ENCODE measurements around the gene C19orf81. TPM values are rescaled to one million over a fixed set of nuclear protein-coding genes. Genes with fewer than 3 reads are reported as not detected.

C19orf81 gene
- total and polyA plus RNA-seq, 10 donors = not detected

- H3K4me3 ChIP-seq = no peak overlapping the region
- H3K9me3 ChIP-seq = peaks cover 0 to 12% (median 0%) of the 10 kb centered on the region in 8 donors
- intact Hi-C loops (cut with DNase I; ENCODE audit: low total_unique reads) = no loop called here
- no peak overlapping the region for H3K27ac ChIP-seq
- peaks cover 4 to 97% (median 57%) of the 10 kb centered on the region in 7 donors for H3K27me3 ChIP-seq (replicated peaks in 1 of 7)
- peaks cover 0 to 35% (median 16%) of the 10 kb centered on the region in 6 donors for H3K4me1 ChIP-seq
- TF ChIP-seq POLR2AphosphoS5 (IDR thresholded peaks at IDR 0.05) (no peak), POLR2A (IDR thresholded peaks at IDR 0.05) (no peak)
- TF ChIP-seq, protein P1, sequence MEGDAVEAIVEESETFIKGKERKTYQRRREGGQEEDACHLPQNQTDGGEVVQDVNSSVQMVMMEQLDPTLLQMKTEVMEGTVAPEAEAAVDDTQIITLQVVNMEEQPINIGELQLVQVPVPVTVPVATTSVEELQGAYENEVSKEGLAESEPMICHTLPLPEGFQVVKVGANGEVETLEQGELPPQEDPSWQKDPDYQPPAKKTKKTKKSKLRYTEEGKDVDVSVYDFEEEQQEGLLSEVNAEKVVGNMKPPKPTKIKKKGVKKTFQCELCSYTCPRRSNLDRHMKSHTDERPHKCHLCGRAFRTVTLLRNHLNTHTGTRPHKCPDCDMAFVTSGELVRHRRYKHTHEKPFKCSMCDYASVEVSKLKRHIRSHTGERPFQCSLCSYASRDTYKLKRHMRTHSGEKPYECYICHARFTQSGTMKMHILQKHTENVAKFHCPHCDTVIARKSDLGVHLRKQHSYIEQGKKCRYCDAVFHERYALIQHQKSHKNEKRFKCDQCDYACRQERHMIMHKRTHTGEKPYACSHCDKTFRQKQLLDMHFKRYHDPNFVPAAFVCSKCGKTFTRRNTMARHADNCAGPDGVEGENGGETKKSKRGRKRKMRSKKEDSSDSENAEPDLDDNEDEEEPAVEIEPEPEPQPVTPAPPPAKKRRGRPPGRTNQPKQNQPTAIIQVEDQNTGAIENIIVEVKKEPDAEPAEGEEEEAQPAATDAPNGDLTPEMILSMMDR (IDR thresholded peaks at IDR 0.05 in 8 of 11, conservative IDR thresholded peaks at IDR 0.05 in 3 of 11) = no peak
- no peaks in the 10 kb centered on the region for H3K36me3 ChIP-seq
- DNase-seq = no peak
- WGBS, 5 donors = 82 to 92% (median 84%) methylated on average over 1 of the region's 1 CpG
These were observed 14.2 kb downstream of the C19orf81 start for GRCh38 chr19:50663482-50663790.

DNA sequence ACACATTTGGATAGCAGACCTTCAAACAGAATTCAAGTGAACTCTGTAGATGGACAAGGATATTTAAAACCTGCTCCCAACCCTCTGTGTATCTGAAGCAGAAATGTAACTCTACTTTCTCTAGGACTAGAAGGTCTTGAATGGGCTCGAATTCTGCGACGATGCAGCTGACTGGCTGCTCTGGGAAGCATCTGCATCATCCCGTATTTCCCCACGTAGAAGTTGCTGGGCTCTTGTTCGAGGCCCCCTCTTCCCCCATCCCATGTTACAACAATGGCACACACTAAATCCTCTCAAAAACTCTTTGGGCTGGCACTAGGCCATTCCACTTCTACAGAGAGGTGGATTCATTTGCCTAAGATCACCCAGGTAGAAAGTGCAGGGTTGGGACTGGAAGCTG lies 15.0 kb downstream of the C19orf81 start:
- TF ChIP-seq POLR2AphosphoS5 (IDR thresholded peaks at IDR 0.05) = no peak
- TF ChIP-seq, protein P1 (IDR thresholded peaks at IDR 0.05 in 8 of 11, conservative IDR thresholded peaks at IDR 0.05 in 3 of 11) = no peak
- no peak for DNase-seq
- Histone ChIP-seq H3K27ac (no peak overlapping the region), H3K4me3 (no peak overlapping the region), H3K4me1 (peaks cover 0 to 27% (median 9%) of the 10 kb centered on the region in 6 donors), H3K9me3 (peaks cover 0 to 5% (median 0%) of the 10 kb centered on the region in 8 donors), H3K27me3 (replicated peaks in 1 of 7) (peaks cover 4 to 97% (median 58%) of the 10 kb centered on the region in 7 donors), H3K36me3 (no peaks in the 10 kb centered on the region)
- 81 to 90% (median 86%) methylated on average over 6 of the region's 6 CpGs for WGBS, 5 donors
- intact Hi-C loops (cut with DNase I; ENCODE audit: low total_unique reads) = no loop called here

DNA sequence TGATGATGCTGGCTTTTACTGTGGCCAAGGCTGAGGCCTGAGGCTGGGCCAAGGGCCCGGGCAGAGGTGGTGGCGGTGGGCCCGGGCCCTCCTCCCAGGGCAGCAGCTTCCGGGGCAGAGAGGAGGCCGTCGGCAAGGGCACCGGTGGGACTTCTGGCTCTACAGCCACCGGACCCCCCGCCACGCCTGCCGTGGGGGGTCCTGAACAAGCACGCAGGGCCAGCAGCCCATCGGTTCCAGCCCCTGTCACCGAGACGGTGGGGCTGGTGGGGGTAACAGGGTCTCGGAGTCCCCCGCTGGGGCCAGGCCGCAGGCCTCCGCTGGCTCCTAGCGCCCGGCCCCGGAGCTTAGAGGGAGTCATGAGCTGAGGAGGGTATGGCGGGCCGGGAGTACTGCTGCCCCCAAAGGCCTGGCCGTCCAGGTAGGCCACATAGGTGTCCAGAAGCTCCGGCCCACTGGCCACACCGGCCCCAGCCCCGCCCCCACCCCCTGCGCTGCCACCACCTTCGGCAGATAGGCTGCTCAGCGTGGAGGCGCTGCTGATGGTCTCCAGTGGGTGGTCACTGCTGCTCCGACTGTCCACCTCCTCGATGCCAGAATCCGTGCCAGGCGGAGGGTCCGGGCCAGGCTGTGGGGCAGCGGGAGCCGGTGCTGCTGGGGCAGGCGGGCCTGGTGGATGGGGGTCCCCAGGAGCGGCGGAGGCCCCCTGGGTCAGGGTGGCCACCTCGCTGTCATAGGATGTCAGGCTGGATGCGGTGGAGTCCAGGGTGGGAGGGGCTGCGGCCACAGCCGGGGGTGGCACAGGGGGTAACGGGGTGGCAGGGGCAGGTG lies 17.3 kb downstream of the C19orf81 start:
- Histone ChIP-seq H3K36me3 (no peaks in the 10 kb centered on the region), H3K27me3 (replicated peaks in 1 of 7) (peaks cover 4 to 97% (median 47%) of the 10 kb centered on the region in 7 donors)

More for the DNA sequence above, 17.3 kb downstream of the C19orf81 start:
- H3K9me3 ChIP-seq = peaks cover 0 to 5% (median 0%) of the 10 kb centered on the region in 8 donors
- H3K4me1 ChIP-seq = peaks cover 0 to 24% (median 7%) of the 10 kb centered on the region in 6 donors
- no peak overlapping the region for H3K27ac ChIP-seq
- intact Hi-C loops (cut with DNase I; ENCODE audit: low total_unique reads) = no loop called here
- no peak for DNase-seq
- no peak for TF ChIP-seq POLR2AphosphoS5 (IDR thresholded peaks at IDR 0.05)
- TF ChIP-seq, protein P1 (IDR thresholded peaks at IDR 0.05 in 8 of 11, conservative IDR thresholded peaks at IDR 0.05 in 3 of 11) = no peak
- H3K4me3 ChIP-seq = peak overlapping the region in 1 of 8 donors; percentile 21
- 19 to 29% (median 23%) methylated on average over 12 to 47 of the region's 47 CpGs for WGBS, 5 donors

All from spleen (tissue), 11 donors.